Measurements from ENCODE around the gene SEC16B. TPM values are rescaled to one million over a fixed set of nuclear protein-coding genes. Genes with fewer than 3 reads are reported as not detected.

The SEC16B gene
- total and polyA plus RNA-seq, 9 donors = 5.5 to 8.5 (median 7.0) TPM

GRCh38 chr1:177959811-177960515, 9.9 kb downstream of the SEC16B start:
- no peak overlapping the region for H3K4me3 ChIP-seq (ENCODE audit: low read length)
- peaks cover 35% of the 10 kb centered on the region for H3K36me3 ChIP-seq (ENCODE audit: control insufficient read depth, insufficient read depth, low read length)
- H3K27ac ChIP-seq (ENCODE audit: low read length) = no peak overlapping the region
- H3K9me3 ChIP-seq (replicated peaks; ENCODE audit: control insufficient read depth, low read depth, low read length) = no peaks in the 10 kb centered on the region
- no peaks in the 10 kb centered on the region for H3K27me3 ChIP-seq (ENCODE audit: control insufficient read depth, insufficient read depth, low read length)
- WGBS (ENCODE audit: insufficient coverage) = 53% methylated on average over 4 of the region's 5 CpGs
- no peak for DNase-seq
- no peaks in the 10 kb centered on the region for H3K4me1 ChIP-seq (ENCODE audit: control insufficient read depth, insufficient read depth, low read length)

GRCh38 chr1:177958092-177958491, 11.8 kb downstream of the SEC16B start:
- Histone ChIP-seq H3K4me3 (ENCODE audit: low read length) (no peak overlapping the region), H3K36me3 (ENCODE audit: control insufficient read depth, insufficient read depth, low read length) (peaks cover 33% of the 10 kb centered on the region), H3K27ac (ENCODE audit: low read length) (no peak overlapping the region), H3K9me3 (replicated peaks; ENCODE audit: control insufficient read depth, low read depth, low read length) (no peaks in the 10 kb centered on the region), H3K27me3 (ENCODE audit: control insufficient read depth, insufficient read depth, low read length) (no peaks in the 10 kb centered on the region), H3K4me1 (ENCODE audit: control insufficient read depth, insufficient read depth, low read length) (no peaks in the 10 kb centered on the region)
- no peak for DNase-seq
- 94% methylated on average over 2 of the region's 7 CpGs for WGBS (ENCODE audit: insufficient coverage)

GRCh38 chr1:177954076-177954475, 15.8 kb downstream of the SEC16B start:
- Histone ChIP-seq H3K9me3 (replicated peaks; ENCODE audit: control insufficient read depth, low read depth, low read length) (no peaks in the 10 kb centered on the region), H3K27me3 (ENCODE audit: control insufficient read depth, insufficient read depth, low read length) (no peaks in the 10 kb centered on the region), H3K36me3 (ENCODE audit: control insufficient read depth, insufficient read depth, low read length) (peaks cover 18% of the 10 kb centered on the region), H3K4me3 (ENCODE audit: low read length) (no peak overlapping the region), H3K4me1 (ENCODE audit: control insufficient read depth, insufficient read depth, low read length) (no peaks in the 10 kb centered on the region), H3K27ac (ENCODE audit: low read length) (no peak overlapping the region)
- 100% methylated on average over 2 of the region's 2 CpGs for WGBS (ENCODE audit: insufficient coverage)
- no peak for DNase-seq

DNA sequence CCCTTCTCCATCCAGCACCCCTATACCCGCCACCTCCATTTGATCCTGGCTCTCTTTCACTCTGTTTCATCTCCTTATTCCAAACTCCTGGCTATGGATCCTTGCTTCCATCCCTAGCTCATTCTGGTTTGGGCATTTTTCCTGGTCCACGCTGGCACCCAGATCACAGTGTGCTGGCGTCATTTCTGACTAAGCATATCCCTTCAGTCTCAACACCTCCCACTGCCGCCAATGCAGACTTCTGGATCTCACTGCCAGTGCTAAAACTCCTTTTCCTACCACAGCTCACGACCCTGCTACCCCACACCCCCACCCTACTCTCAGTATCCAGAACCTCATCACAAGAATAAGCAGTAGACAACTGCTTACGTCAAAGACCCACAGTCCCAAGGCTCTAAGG, 16.3 kb downstream of the SEC16B start:
- Histone ChIP-seq H3K27ac (ENCODE audit: low read length) (no peak overlapping the region), H3K36me3 (ENCODE audit: control insufficient read depth, insufficient read depth, low read length) (peaks cover 14% of the 10 kb centered on the region)
- WGBS (ENCODE audit: insufficient coverage) = 84% methylated on average over 6 of the region's 6 CpGs

GRCh38 chr1:177952691-177953090, 17.2 kb downstream of the SEC16B start:
- H3K27me3 ChIP-seq (ENCODE audit: control insufficient read depth, insufficient read depth, low read length) = no peaks in the 10 kb centered on the region
- H3K4me3 ChIP-seq (ENCODE audit: low read length) = no peak overlapping the region
- 98% methylated on average over 5 of the region's 9 CpGs for WGBS (ENCODE audit: insufficient coverage)
- H3K9me3 ChIP-seq (replicated peaks; ENCODE audit: control insufficient read depth, low read depth, low read length) = no peaks in the 10 kb centered on the region
- H3K36me3 ChIP-seq (ENCODE audit: control insufficient read depth, insufficient read depth, low read length) = peaks cover 14% of the 10 kb centered on the region
- H3K27ac ChIP-seq (ENCODE audit: low read length) = no peak overlapping the region
- DNase-seq = no peak
- no peaks in the 10 kb centered on the region for H3K4me1 ChIP-seq (ENCODE audit: control insufficient read depth, insufficient read depth, low read length)

More for the DNA sequence above, 16.3 kb downstream of the SEC16B start:
- H3K27me3 ChIP-seq (ENCODE audit: control insufficient read depth, insufficient read depth, low read length) = no peaks in the 10 kb centered on the region
- no peaks in the 10 kb centered on the region for H3K4me1 ChIP-seq (ENCODE audit: control insufficient read depth, insufficient read depth, low read length)
- no peak overlapping the region for H3K4me3 ChIP-seq (ENCODE audit: low read length)
- DNase-seq = no peak
- no peaks in the 10 kb centered on the region for H3K9me3 ChIP-seq (replicated peaks; ENCODE audit: control insufficient read depth, low read depth, low read length)

DNA sequence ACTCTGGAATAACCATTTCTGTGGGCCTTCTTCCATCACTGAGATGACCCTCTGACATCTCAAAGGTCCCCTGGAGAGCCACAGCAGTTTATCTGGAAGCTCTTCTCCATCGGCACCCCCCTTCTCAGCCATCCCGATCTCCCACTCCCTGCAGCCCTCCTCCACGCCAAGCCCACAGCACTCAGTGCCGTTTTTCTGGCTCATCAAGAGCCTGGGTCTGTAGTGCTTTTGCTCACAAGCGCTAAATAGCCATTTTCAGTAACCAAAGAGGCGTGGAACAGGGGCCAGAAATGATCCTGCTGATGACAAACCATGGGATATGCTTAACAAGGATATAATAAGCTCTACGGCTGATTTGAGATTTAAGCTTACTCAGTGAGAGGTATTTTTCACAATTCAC, 17.6 kb downstream of the SEC16B start:
- no peak for DNase-seq
- no peak overlapping the region for H3K27ac ChIP-seq (ENCODE audit: low read length)
- peaks cover 16% of the 10 kb centered on the region for H3K36me3 ChIP-seq (ENCODE audit: control insufficient read depth, insufficient read depth, low read length)
- no peaks in the 10 kb centered on the region for H3K27me3 ChIP-seq (ENCODE audit: control insufficient read depth, insufficient read depth, low read length)
- H3K4me3 ChIP-seq (ENCODE audit: low read length) = no peak overlapping the region
- H3K9me3 ChIP-seq (replicated peaks; ENCODE audit: control insufficient read depth, low read depth, low read length) = no peaks in the 10 kb centered on the region
- WGBS (ENCODE audit: insufficient coverage) = 73% methylated on average over 4 of the region's 7 CpGs
- H3K4me1 ChIP-seq (ENCODE audit: control insufficient read depth, insufficient read depth, low read length) = no peaks in the 10 kb centered on the region

DNA sequence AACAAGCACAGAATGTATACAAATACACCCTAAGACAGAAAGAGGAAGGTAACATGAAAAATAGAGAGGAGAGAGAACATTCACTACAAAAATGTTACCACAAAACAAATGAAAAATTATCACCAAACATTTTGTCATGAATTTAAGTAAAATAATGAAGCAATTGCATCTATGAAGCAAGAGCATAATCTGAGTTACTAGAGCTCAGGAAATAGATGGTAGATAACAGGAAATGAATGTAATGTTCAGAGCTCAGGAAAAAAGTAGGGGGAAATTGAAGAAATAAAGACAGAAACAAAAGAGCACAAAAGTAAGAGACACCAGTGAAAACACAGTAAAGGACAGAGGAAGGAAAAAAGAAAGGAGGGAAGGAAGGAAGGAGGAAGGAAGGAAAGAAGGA, 19.4 kb downstream of the SEC16B start:
- Histone ChIP-seq H3K4me1 (ENCODE audit: control insufficient read depth, insufficient read depth, low read length) (no peaks in the 10 kb centered on the region), H3K4me3 (ENCODE audit: low read length) (no peak overlapping the region), H3K27ac (ENCODE audit: low read length) (no peak overlapping the region), H3K27me3 (ENCODE audit: control insufficient read depth, insufficient read depth, low read length) (no peaks in the 10 kb centered on the region), H3K9me3 (replicated peaks; ENCODE audit: control insufficient read depth, low read depth, low read length) (no peaks in the 10 kb centered on the region), H3K36me3 (ENCODE audit: control insufficient read depth, insufficient read depth, low read length) (peaks cover 28% of the 10 kb centered on the region)
- DNase-seq = no peak

- Histone ChIP-seq H3K4me3 (ENCODE audit: low read length) (no peak overlapping the region), H3K4me1 (ENCODE audit: control insufficient read depth, insufficient read depth, low read length) (peaks cover 17% of the 10 kb centered on the region), H3K27ac (ENCODE audit: low read length) (no peak overlapping the region), H3K36me3 (ENCODE audit: control insufficient read depth, insufficient read depth, low read length) (peaks cover 24% of the 10 kb centered on the region), H3K27me3 (ENCODE audit: control insufficient read depth, insufficient read depth, low read length) (no peaks in the 10 kb centered on the region), H3K9me3 (replicated peaks; ENCODE audit: control insufficient read depth, low read depth, low read length) (no peaks in the 10 kb centered on the region)
- 20% methylated on average over 2 of the region's 8 CpGs for whole genome bisulfite sequencing (ENCODE audit: insufficient coverage)
- DNase-seq = peak; percentile 86
Observed at GRCh38 chr1:177948336-177948972, 21.4 kb downstream of the SEC16B start.

- H3K36me3 ChIP-seq (ENCODE audit: control insufficient read depth, insufficient read depth, low read length) = peaks cover 28% of the 10 kb centered on the region
- H3K9me3 ChIP-seq (replicated peaks; ENCODE audit: control insufficient read depth, low read depth, low read length) = no peaks in the 10 kb centered on the region
- peaks cover 18% of the 10 kb centered on the region for H3K4me1 ChIP-seq (ENCODE audit: control insufficient read depth, insufficient read depth, low read length)
- no peak overlapping the region for H3K4me3 ChIP-seq (ENCODE audit: low read length)
- no peak overlapping the region for H3K27ac ChIP-seq (ENCODE audit: low read length)
- no peaks in the 10 kb centered on the region for H3K27me3 ChIP-seq (ENCODE audit: control insufficient read depth, insufficient read depth, low read length)
- DNase-seq = no peak
- WGBS (ENCODE audit: insufficient coverage) = no CpG with 5 or more reads among the region's 7 CpGs
Observed at GRCh38 chr1:177947623-177948022, 22.2 kb downstream of the SEC16B start.

DNA sequence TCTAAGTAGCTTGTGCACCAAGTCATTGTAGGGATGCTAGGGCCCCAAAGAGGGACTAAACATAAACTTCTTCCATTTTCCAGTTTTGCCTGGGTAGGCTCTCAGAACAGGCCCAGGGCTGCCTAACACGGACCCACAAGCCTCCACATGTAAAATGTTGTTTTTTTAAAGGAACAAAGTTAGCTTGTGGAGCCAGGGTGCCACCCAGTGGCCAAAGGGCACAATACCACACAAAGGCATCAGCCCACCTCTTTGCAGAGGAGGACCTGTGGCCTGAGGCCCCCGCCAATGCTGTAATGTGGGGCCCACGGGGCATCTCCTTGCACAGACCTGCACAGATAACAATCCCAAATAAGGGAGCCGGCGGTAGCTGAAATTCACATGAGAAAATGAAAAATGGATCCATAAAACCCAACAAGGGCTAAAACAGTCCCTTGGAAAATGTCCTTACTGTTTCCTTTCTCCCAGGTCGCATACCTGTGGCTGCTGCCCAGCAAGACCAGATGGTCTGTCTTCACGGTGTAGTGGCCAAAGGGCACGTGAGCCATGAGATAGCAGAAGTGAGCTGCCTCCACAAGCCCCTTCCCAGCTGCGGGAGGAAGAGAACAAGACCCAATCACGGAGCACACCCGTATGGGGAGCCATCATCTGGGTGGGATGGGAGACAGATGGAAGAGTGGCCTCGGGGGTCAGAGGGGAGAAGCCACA, 23.8 kb downstream of the SEC16B start:
- WGBS (ENCODE audit: insufficient coverage) = 41% methylated on average over 5 of the region's 12 CpGs
- peaks cover 26% of the 10 kb centered on the region for H3K36me3 ChIP-seq (ENCODE audit: control insufficient read depth, insufficient read depth, low read length)
- no peak overlapping the region for H3K4me3 ChIP-seq (ENCODE audit: low read length)
- H3K27ac ChIP-seq (ENCODE audit: low read length) = no peak overlapping the region
- DNase-seq = peak; percentile 68
- H3K27me3 ChIP-seq (ENCODE audit: control insufficient read depth, insufficient read depth, low read length) = no peaks in the 10 kb centered on the region
- H3K9me3 ChIP-seq (replicated peaks; ENCODE audit: control insufficient read depth, low read depth, low read length) = no peaks in the 10 kb centered on the region
- H3K4me1 ChIP-seq (ENCODE audit: control insufficient read depth, insufficient read depth, low read length) = peaks cover 20% of the 10 kb centered on the region
